Naive thymus-derived CD8-positive, alpha-beta T cell (primary cell): ENCODE results near the gene RENBP. TPM values are rescaled to one million over a fixed set of nuclear protein-coding genes. Genes with fewer than 3 reads are reported as not detected.

Experiments used
- ATAC-seq, 2 donors: fragments of 150-1000 bp; cut with Tn5 transposase in 1 of 2; sonication (Bioruptor Pico), chemical (Tn5 transposase) in 1 of 2; 1 replicate in 1 of 2; 2 replicates in 1 of 2; pipeline ENCODE4 v1.10.0; 2021; ENCODE audit warnings: mild to moderate bottlenecking in 2 of 2, moderate library complexity in 2 of 2
- POLR2A ChIA-PET: fragments of 350-600 bp; sonication (Branson Sonifier 250); formaldehyde crosslinking; loops from one replicate; lab custom pipeline; 2021; ENCODE audit warnings: antibody characterized with exemption; lab: Charles Lee
- DNase-seq, 10 donors: peaks; one replicate each; pipeline versions ENCODE4 v3.0.0 to v3.0.0-alpha.2; 2020 to 2022
- H3K27ac Mint-ChIP-seq, 10 donors: one replicate each; pipeline ENCODE4 v1.8.0; 2020 to 2022; ENCODE audit warnings: mild to moderate bottlenecking in 10 of 10, mixed read lengths in 10 of 10, moderate library complexity in 4 of 10, inconsistent platforms in 1 of 10
- H3K27me3 Mint-ChIP-seq, 5 donors: one replicate each; pipeline ENCODE4 v1.8.0; 2021 to 2022; ENCODE audit warnings: mixed read lengths in 5 of 5
- H3K36me3 Mint-ChIP-seq, 3 donors: one replicate each; pipeline ENCODE4 v1.8.0; 2020 to 2022; ENCODE audit warnings: mixed read lengths in 3 of 3, mild to moderate bottlenecking in 2 of 3, inconsistent platforms in 1 of 3
- H3K4me1 Mint-ChIP-seq, 4 donors: one replicate each; pipeline ENCODE4 v1.8.0; 2021 to 2022; ENCODE audit warnings: mixed read lengths in 4 of 4
- H3K4me3 Mint-ChIP-seq, 10 donors: one replicate each; pipeline ENCODE4 v1.8.0; 2020 to 2022; ENCODE audit warnings: mild to moderate bottlenecking in 10 of 10, mixed read lengths in 10 of 10, moderate library complexity in 6 of 10, inconsistent platforms in 1 of 10
- H3K9me3 Mint-ChIP-seq, 9 donors: one replicate each; pipeline ENCODE4 v1.8.0; 2020 to 2022; ENCODE audit warnings: mixed read lengths in 9 of 9, mild to moderate bottlenecking in 3 of 9, inconsistent platforms in 1 of 9, moderate library complexity in 1 of 9
- polyA plus RNA-seq, 3 donors: library from polyadenylated mRNA; unstranded; fragments of 300-500 nt; fragmentation: Illumina TruSeq; gene quantifications; one replicate each; pipeline ENCODE4 v1.2.3, GENCODE V29; 2021
- total RNA-seq, 8 experiments: library from RNA in 2 of 8; stranded (reverse) in 2 of 8; gene quantifications; one replicate each; pipeline ENCODE4 v1.2.3 and lab custom pipeline; 2021 to 2026

The RENBP gene
- total RNA-seq: 10 to 100 TPM; 17.8 to 18.2 TPM
- under 1 TPM; 0.49 to 0.96 (median 0.73) TPM for polyA plus RNA-seq
- total RNA-seq (lab: John Stamatoyannopoulos, UW): 5.8 to 18.1 (median 11.1) reads per million in 6 experiments

- Mint-ChIP-seq H3K4me1 (peaks cover 6 to 44% (median 34%) of the 10 kb centered on the region in 4 donors), H3K27ac (peak within 1 kb of the TSS; percentile 68 to 91 (median 84)), H3K27me3 (no peaks in the 10 kb centered on the region), H3K36me3 (peaks cover 0 to 7% (median 0%) of the 10 kb centered on the region in 3 donors), H3K4me3 (peak within 1 kb of the TSS; percentile 78 to 89 (median 84)), H3K9me3 (no peaks in the 10 kb centered on the region)
- POLR2A ChIA-PET: interaction anchor here (0.6 to 16.5 kb wide), 6 partner anchors 15 to 533 kb away, joined by 3 to 388 read pairs (median 4); partner anchors contain the start of genes ARHGAP4 and NAA10
- peak; percentile 42 to 50 for ATAC-seq
- DNase-seq: peak in 3 of 10 donors; percentile 27 to 40 (median 36)
These were observed at the start of gene RENBP for GRCh38 chrX:153944140-153944799. RENBP (minus strand) TSS chrX:153944643; CDS start chrX:153944610, 33 bp downstream.

GRCh38 chrX:153993978-153994377 lies 49.5 kb upstream of the RENBP start:
- Mint-ChIP-seq H3K36me3 (no peaks in the 10 kb centered on the region), H3K27ac (no peak overlapping the region), H3K4me1 (peaks cover 3 to 27% (median 19%) of the 10 kb centered on the region in 4 donors), H3K9me3 (peaks cover 0 to 2% (median 0%) of the 10 kb centered on the region in 9 donors), H3K4me3 (no peak overlapping the region), H3K27me3 (no peaks in the 10 kb centered on the region)
- POLR2A ChIA-PET: interaction anchor here (0.7 to 0.9 kb wide), 2 partner anchors 19 to 50 kb away, joined by 3 to 4 read pairs; no protein-coding TSS in a partner anchor
- ATAC-seq: no peak
- no peak for DNase-seq

- Mint-ChIP-seq H3K4me3 (peak overlapping the region in 1 of 10 donors; percentile 19), H3K9me3 (peaks cover 0 to 2% (median 0%) of the 10 kb centered on the region in 9 donors), H3K4me1 (peaks cover 3 to 29% (median 20%) of the 10 kb centered on the region in 4 donors), H3K36me3 (no peaks in the 10 kb centered on the region), H3K27ac (peak overlapping the region in 2 of 10 donors; percentile 33 to 57), H3K27me3 (no peaks in the 10 kb centered on the region)
- DNase-seq (no peak), ATAC-seq (no peak)
- POLR2A ChIA-PET: interaction anchor here (0.9 kb wide), 1 partner anchor 20 kb away, joined by 3 read pairs; no protein-coding TSS in a partner anchor
These were observed 48.6 kb upstream of the RENBP start for GRCh38 chrX:153993079-153993478.

GRCh38 chrX:153992180-153992579 lies 47.7 kb upstream of the RENBP start:
- ATAC-seq (no peak), DNase-seq (no peak)
- peak overlapping the region in 1 of 10 donors; percentile 48 for H3K27ac Mint-ChIP-seq
- no peaks in the 10 kb centered on the region for H3K36me3 Mint-ChIP-seq
- H3K4me1 Mint-ChIP-seq: peaks cover 3 to 32% (median 20%) of the 10 kb centered on the region in 4 donors
- H3K9me3 Mint-ChIP-seq: peaks cover 0 to 2% (median 0%) of the 10 kb centered on the region in 9 donors
- POLR2A ChIA-PET: interaction anchor here (0.8 to 1.9 kb wide), 2 partner anchors 11 to 21 kb away, joined by 7 to 10 read pairs; partner anchors contain the start of gene HCFC1
- no peaks in the 10 kb centered on the region for H3K27me3 Mint-ChIP-seq
- no peak overlapping the region for H3K4me3 Mint-ChIP-seq

GRCh38 chrX:153991013-153991580 lies 46.7 kb upstream of the RENBP start:
- Mint-ChIP-seq H3K27me3 (no peaks in the 10 kb centered on the region), H3K4me1 (peaks cover 3 to 39% (median 23%) of the 10 kb centered on the region in 4 donors), H3K36me3 (no peaks in the 10 kb centered on the region), H3K27ac (peak overlapping the region in 9 of 10 donors; percentile 29 to 92 (median 77)), H3K4me3 (peak overlapping the region in 5 of 10 donors; percentile 39 to 70 (median 58)), H3K9me3 (peaks cover 0 to 2% (median 0%) of the 10 kb centered on the region in 9 donors)
- ATAC-seq: no peak
- POLR2A ChIA-PET: interaction anchor here (1.7 to 1.9 kb wide), 2 partner anchors 10 to 22 kb away, joined by 7 read pairs; no protein-coding TSS in a partner anchor
- no peak for DNase-seq

GRCh38 chrX:153989973-153990655 lies 45.7 kb upstream of the RENBP start:
- peak in 3 of 10 donors; percentile 36 to 55 (median 54) for DNase-seq
- peak; percentile 59 to 74 for ATAC-seq
- Mint-ChIP-seq H3K9me3 (peaks cover 0 to 2% (median 0%) of the 10 kb centered on the region in 9 donors), H3K4me3 (peak overlapping the region; percentile 50 to 85 (median 71)), H3K4me1 (peaks cover 3 to 40% (median 24%) of the 10 kb centered on the region in 4 donors), H3K27me3 (no peaks in the 10 kb centered on the region), H3K36me3 (no peaks in the 10 kb centered on the region), H3K27ac (peak overlapping the region; percentile 78 to 92 (median 90))
- POLR2A ChIA-PET: interaction anchor here (0.7 to 1.8 kb wide), 10 partner anchors 9 to 63 kb away, joined by 3 to 11 read pairs (median 4); partner anchors contain the start of genes HCFC1 and TMEM187

GRCh38 chrX:153988493-153988892 lies 44.0 kb upstream of the RENBP start:
- Mint-ChIP-seq H3K4me1 (peaks cover 7 to 54% (median 37%) of the 10 kb centered on the region in 4 donors), H3K36me3 (no peaks in the 10 kb centered on the region), H3K4me3 (no peak overlapping the region), H3K27me3 (no peaks in the 10 kb centered on the region), H3K27ac (peak overlapping the region in 3 of 10 donors; percentile 43 to 70 (median 67)), H3K9me3 (peaks cover 0 to 2% (median 0%) of the 10 kb centered on the region in 9 donors)
- DNase-seq: no peak
- no peak for ATAC-seq
- POLR2A ChIA-PET: interaction anchor here (0.6 kb wide), 1 partner anchor 102 kb away, joined by 4 read pairs; no protein-coding TSS in a partner anchor

- peak; percentile 50 to 62 for ATAC-seq
These were observed 40.1 kb upstream of the RENBP start for GRCh38 chrX:153984351-153985178.

GRCh38 chrX:153983321-153983801 lies 38.9 kb upstream of the RENBP start:
- H3K36me3 Mint-ChIP-seq: no peaks in the 10 kb centered on the region
- DNase-seq: no peak
- POLR2A ChIA-PET: interaction anchor here (2.8 to 4.6 kb wide), 3 partner anchors 10 to 15 kb away, joined by 16 to 69 read pairs (median 55); partner anchors contain the start of genes HCFC1 and TMEM187
- no peaks in the 10 kb centered on the region for H3K9me3 Mint-ChIP-seq
- no peaks in the 10 kb centered on the region for H3K27me3 Mint-ChIP-seq
- ATAC-seq: peak in 1 of 2 donors; percentile 1
- peak overlapping the region; percentile 53 to 98 (median 96) for H3K27ac Mint-ChIP-seq
- H3K4me1 Mint-ChIP-seq: peaks cover 15 to 56% (median 44%) of the 10 kb centered on the region in 4 donors
- H3K4me3 Mint-ChIP-seq: peak overlapping the region in 9 of 10 donors; percentile 53 to 76 (median 67)

More at GRCh38 chrX:153984351-153985178, 40.1 kb upstream of the RENBP start:
- Mint-ChIP-seq H3K27me3 (no peaks in the 10 kb centered on the region), H3K4me3 (peak overlapping the region; percentile 63 to 86 (median 82)), H3K4me1 (peaks cover 15 to 60% (median 47%) of the 10 kb centered on the region in 4 donors), H3K36me3 (no peaks in the 10 kb centered on the region), H3K27ac (peak overlapping the region; percentile 79 to 98 (median 97)), H3K9me3 (no peaks in the 10 kb centered on the region)
- peak in 5 of 10 donors; percentile 24 to 70 (median 46) for DNase-seq
- POLR2A ChIA-PET: interaction anchor here (1.1 to 4.6 kb wide), 6 partner anchors 12 to 111 kb away, joined by 3 to 69 read pairs (median 7); partner anchors contain the start of genes HCFC1, IRAK1 and TMEM187

- ATAC-seq (peak; percentile 36 to 50), DNase-seq (peak in 8 of 10 donors; percentile 28 to 70 (median 51))
- H3K4me3 Mint-ChIP-seq: peak overlapping the region; percentile 52 to 80 (median 73)
- H3K9me3 Mint-ChIP-seq: no peaks in the 10 kb centered on the region
- peaks cover 15 to 51% (median 40%) of the 10 kb centered on the region in 4 donors for H3K4me1 Mint-ChIP-seq
- no peaks in the 10 kb centered on the region for H3K36me3 Mint-ChIP-seq
- no peaks in the 10 kb centered on the region for H3K27me3 Mint-ChIP-seq
- POLR2A ChIA-PET: interaction anchor here (0.6 to 3.4 kb wide), 9 partner anchors 8 to 416 kb away, joined by 3 to 55 read pairs (median 5); partner anchors contain the start of genes HCFC1, IRAK1, RPL10 and TMEM187
- peak overlapping the region; percentile 87 to 98 (median 96) for H3K27ac Mint-ChIP-seq
These were observed 37.5 kb upstream of the RENBP start for GRCh38 chrX:153981771-153982533.
